Measurements from ENCODE around the gene ATP1B1. TPM values are rescaled to one million over a fixed set of nuclear protein-coding genes. Genes with fewer than 3 reads are reported as not detected.
A peak's percentile ranks its signal among the peaks of the same experiment; 100 is the strongest.

The ATP1B1 gene
- total and polyA plus RNA-seq, 9 of the 15 experiments (the other 6 are each of a cell fraction or from before 2014, with no cell fraction given): 0.76 to 3.0 (median 1.7) TPM

DNA sequence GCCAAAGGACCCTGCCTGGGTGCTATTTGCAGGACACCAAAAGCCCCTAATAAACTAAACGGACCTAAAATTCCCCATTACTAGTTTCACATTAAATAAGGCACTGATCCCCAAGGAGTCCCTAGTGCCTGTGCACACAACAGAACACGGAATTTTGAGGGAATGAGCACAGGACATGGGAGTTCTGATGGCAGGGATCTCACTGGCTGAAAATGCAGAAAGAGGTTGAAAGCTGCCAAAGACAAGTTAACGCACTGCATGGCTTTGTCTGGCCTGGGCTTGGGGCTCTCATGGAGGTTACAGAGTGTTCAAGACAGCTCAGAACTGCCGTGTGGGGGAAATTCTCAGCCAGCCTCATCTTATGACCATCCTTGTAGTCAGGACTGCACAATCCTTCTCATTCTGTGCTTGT lies 15.6 kb upstream of the ATP1B1 start (continued):
- TF ChIP-seq ZNF668 (CRISPR knock-in tag; IDR thresholded peaks at IDR 0.05): no peak
- TF ChIP-seq HNRNPL (IDR thresholded peaks at IDR 0.05; ENCODE audit: low read depth, low read length): no peak
- TF ChIP-seq MEF2D (tag; conservative IDR thresholded peaks at IDR 0.05; ENCODE audit: low read depth): no peak
- no peak for TF ChIP-seq MEIS2 (IDR thresholded peaks at IDR 0.05; ENCODE audit: partially characterized antibody)
- no peak for TF ChIP-seq BCOR (IDR thresholded peaks at IDR 0.05)
- TF ChIP-seq HOXB6 (CRISPR knock-in tag; IDR thresholded peaks at IDR 0.05; ENCODE audit: borderline replicate concordance): no peak
- no peak for TF ChIP-seq ZFP30 (CRISPR knock-in tag; IDR thresholded peaks at IDR 0.05; ENCODE audit: borderline replicate concordance)

GRCh38 chr1:169091480-169091941 lies 15.0 kb upstream of the ATP1B1 start:
- peak; percentile 15 for ATAC-seq

More at GRCh38 chr1:169091480-169091941, 15.0 kb upstream of the ATP1B1 start:
- no peaks in the 10 kb centered on the region for H3K9me1 ChIP-seq (ENCODE audit: control insufficient read depth, insufficient read depth, low read length)
- H3K9me3 ChIP-seq (replicated peaks; ENCODE audit: control insufficient read depth, insufficient read depth, low read depth, low read length): no peaks in the 10 kb centered on the region
- WGBS (ENCODE audit: insufficient coverage, low coverage, missing lambda C conversion rate): 0% methylated on average over 4 of the region's 4 CpGs
- FAIRE-seq (no peak), DNase-seq (ENCODE audit: extremely low read depth in 1 of 4, low spot score in 3 of 4) (no peak)
- in situ Hi-C loops (cut with MboI): no loop called here
- no TSS peak for BruUV-seq (replicated peaks)
- H2AFZ ChIP-seq (ENCODE audit: low read depth, low read length): no peak overlapping the region
- H3K27me3 ChIP-seq (ENCODE audit: control insufficient read depth in 2 of 2, insufficient read depth in 2 of 2, low read length in 2 of 2): peaks cover 11 to 21% of the 10 kb centered on the region in 2 experiments; a peak in 4 of 5 replicates
- TF ChIP-seq, protein P1, sequence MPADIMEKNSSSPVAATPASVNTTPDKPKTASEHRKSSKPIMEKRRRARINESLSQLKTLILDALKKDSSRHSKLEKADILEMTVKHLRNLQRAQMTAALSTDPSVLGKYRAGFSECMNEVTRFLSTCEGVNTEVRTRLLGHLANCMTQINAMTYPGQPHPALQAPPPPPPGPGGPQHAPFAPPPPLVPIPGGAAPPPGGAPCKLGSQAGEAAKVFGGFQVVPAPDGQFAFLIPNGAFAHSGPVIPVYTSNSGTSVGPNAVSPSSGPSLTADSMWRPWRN (IDR thresholded peaks at IDR 0.05; ENCODE audit: low read depth): no peak
- TF ChIP-seq, protein P2, sequence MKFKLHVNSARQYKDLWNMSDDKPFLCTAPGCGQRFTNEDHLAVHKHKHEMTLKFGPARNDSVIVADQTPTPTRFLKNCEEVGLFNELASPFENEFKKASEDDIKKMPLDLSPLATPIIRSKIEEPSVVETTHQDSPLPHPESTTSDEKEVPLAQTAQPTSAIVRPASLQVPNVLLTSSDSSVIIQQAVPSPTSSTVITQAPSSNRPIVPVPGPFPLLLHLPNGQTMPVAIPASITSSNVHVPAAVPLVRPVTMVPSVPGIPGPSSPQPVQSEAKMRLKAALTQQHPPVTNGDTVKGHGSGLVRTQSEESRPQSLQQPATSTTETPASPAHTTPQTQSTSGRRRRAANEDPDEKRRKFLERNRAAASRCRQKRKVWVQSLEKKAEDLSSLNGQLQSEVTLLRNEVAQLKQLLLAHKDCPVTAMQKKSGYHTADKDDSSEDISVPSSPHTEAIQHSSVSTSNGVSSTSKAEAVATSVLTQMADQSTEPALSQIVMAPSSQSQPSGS (CRISPR knock-in tag; IDR thresholded peaks at IDR 0.05): no peak
- peak in 1 of 3 experiments; percentile 61 for TF ChIP-seq YY1 (IDR thresholded peaks at IDR 0.05; ENCODE audit: borderline replicate concordance in 1 of 3, control insufficient read depth in 1 of 3, extremely low read depth in 1 of 3, insufficient read depth in 3 of 3, insufficient read length in 1 of 3, insufficient replicate concordance in 2 of 3, low read depth in 1 of 3, low read length in 2 of 3)
- ChIA-PET POLR2A (interaction anchor here (0.6 to 1.7 kb wide), 2 partner anchors 9 to 13 kb away, joined by 3 to 5 read pairs; no protein-coding TSS in a partner anchor), CTCF (ENCODE audit: low intra/inter-chr PET ratio) (no interaction called here)
- H3K27ac ChIP-seq (ENCODE audit: extremely low read depth, low read depth, low read length): no peak overlapping the region
- H3K36me3 ChIP-seq (ENCODE audit: control insufficient read depth, insufficient read depth, low read length): no peaks in the 10 kb centered on the region
- H3K4me2 ChIP-seq (ENCODE audit: insufficient read depth, low read length): no peak overlapping the region
- no peak overlapping the region for H3K4me3 ChIP-seq
- H3K79me2 ChIP-seq (ENCODE audit: control insufficient read depth, insufficient read depth, low read length): no peaks in the 10 kb centered on the region
- H3K4me1 ChIP-seq (replicated peaks in 1 of 2; ENCODE audit: control insufficient read depth in 2 of 2, insufficient read depth in 2 of 2, low read length in 2 of 2): no peaks in the 10 kb centered on the region
- no peak overlapping the region for H3K9ac ChIP-seq (ENCODE audit: insufficient read depth in 1 of 2, low read depth in 2 of 2, low read length in 2 of 2)
- intact Hi-C loops (cut with micrococcal nuclease): no loop called here
- no peaks in the 10 kb centered on the region for H4K20me1 ChIP-seq (replicated peaks; ENCODE audit: control insufficient read depth, insufficient read depth, low read length)
